Left renal pelvis (tissue), 4 donors: ENCODE data around the gene TRAPPC3L. TPM values are rescaled to one million over a fixed set of nuclear protein-coding genes. Genes with fewer than 3 reads are reported as not detected.

Experiments
- DNase-seq, 4 donors: peaks; one replicate each; pipeline ENCODE4 v3.0.0-alpha.2; 2013; ENCODE audit warnings: low read depth in 4 of 4, low spot score in 3 of 4
- polyA plus RNA-seq, 4 donors: library from polyadenylated mRNA; unstranded; fragments of 120-200 nt; gene quantifications; one replicate each; pipeline ENCODE4 v1.2.1, GENCODE V29; 2013; ENCODE audit not compliant: insufficient read length in 4 of 4

Gene TRAPPC3L
- polyA plus RNA-seq: under 1 TPM; 0.14 to 0.60 (median 0.29) TPM

DNA sequence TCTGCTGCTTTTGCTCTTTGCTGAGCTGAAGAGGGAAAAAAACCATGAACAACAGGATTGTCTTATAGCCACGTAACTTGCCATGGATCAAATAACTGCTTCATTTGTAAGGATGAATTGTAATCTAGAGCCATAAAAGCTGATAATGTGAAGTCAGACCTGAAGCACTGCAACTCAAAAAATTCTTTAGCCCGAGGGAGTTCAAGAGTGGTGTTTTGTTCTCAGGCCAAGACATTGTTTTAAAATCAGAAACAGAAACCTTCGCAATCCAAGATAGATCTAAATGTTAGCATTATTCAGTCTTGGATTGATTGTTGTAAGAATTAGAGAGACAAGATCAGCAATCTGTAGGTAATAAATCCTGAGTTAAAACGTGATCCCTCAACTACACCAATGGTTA is at the start of gene TRAPPC3L:
Gene TRAPPC3L (minus strand): TSS at position 34 of the 400 bp plus-strand sequence. CDS start 170 bp downstream, outside the sequence.
- no peak for DNase-seq

GRCh38 chr6:116595247-116595646 is 49.8 kb upstream of the TRAPPC3L start:
- no peak for DNase-seq

DNA sequence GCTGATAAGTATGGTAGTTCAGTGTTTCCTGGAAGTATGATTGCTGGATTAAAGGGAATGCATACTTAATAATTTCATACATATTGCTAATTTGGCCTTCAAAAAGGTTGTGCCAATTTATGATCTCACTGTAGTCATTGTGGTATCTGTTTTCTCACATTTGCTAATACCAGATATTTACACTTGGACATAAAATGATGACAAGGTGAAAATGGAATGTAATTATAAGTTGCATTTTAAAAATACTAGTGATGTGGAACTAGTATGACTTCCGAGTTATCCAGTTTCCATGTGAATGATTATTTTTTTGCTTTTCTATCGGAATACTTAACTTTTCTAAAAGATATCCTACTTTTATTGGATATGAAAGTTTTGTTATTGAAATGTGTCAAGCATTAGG is 41.3 kb upstream of the TRAPPC3L start:
- no peak for DNase-seq

- no peak for DNase-seq
These were observed 40.8 kb upstream of the TRAPPC3L start for GRCh38 chr6:116586276-116586675.

GRCh38 chr6:116580198-116580597 is 34.7 kb upstream of the TRAPPC3L start:
- no peak for DNase-seq

DNA sequence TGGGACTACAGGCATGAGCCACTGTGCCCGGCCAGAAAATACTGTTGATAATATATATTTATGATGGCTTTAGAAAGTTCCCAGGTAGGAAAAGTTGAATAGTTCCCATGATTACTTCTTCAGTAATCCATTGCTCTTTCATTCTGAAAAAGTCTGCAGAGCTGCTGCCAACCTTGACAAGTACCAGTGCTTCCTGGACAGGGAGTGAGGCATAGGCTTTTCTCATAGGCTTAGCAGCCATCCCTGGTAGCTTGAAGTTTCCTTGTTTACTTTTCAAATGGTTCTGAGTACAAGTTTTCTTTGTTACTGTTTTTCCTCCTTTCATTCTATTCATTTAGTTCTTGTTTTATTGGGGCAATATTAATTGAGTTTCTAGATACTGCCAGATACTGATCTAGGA is 33.7 kb upstream of the TRAPPC3L start:
- no peak for DNase-seq

DNA sequence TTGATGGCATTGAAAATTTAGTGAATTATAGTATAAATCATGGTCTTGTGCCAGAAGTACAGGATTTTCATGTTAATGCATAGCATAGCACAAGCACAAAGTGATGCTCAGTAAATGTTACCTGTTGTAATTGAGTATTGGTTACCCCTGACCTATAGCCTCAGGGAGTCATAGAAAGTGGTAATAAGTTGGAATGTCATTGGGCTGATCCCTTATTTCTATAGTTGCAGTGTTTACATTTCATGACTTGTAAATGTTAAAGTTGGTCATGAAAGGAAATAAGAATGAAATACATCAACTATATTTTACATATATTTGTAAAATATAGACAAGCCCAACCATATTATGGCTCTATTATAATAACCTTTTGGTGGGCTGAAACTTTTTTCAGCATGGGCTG is 32.9 kb upstream of the TRAPPC3L start:
- DNase-seq: no peak

- DNase-seq: no peak
These were observed 32.0 kb upstream of the TRAPPC3L start for GRCh38 chr6:116577486-116577885.

GRCh38 chr6:116575227-116575626 is 29.7 kb upstream of the TRAPPC3L start:
- no peak for DNase-seq

DNA sequence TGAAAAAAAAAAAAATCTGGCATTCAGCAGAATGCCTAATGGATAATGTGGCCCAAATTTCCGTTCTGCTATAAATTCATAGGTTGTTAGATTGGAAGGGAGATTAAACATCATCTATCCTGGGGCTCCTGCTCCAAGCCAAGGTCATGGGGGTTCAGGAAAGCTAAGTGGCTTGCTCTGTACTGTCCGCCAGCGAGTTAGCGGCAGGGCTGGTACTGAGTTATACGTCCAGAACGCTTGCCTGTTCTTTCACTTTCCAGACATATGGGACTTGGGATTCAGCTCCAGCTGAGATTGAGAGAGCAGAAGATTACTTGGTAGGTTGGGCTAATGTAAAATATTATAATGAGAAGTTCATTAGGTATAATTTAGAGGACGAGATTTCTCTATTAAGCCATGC is 26.7 kb upstream of the TRAPPC3L start:
- DNase-seq: no peak

DNA sequence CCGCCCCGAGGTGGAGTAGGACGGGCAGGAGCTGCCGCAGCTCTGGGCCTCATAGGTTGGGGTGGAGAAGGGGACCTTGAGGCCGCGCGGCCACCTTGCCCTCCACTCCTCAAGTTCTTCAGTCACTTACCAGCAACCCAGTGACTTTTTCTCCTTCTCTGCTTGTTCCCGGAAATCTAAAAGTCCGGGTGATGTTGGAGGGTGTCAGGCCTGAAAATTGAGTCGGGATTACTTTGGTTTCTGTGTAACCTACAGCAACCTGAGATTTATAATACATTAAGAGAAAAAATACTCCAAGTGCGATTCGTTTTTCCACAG is 26.2 kb upstream of the TRAPPC3L start:
- DNase-seq: no peak

DNA sequence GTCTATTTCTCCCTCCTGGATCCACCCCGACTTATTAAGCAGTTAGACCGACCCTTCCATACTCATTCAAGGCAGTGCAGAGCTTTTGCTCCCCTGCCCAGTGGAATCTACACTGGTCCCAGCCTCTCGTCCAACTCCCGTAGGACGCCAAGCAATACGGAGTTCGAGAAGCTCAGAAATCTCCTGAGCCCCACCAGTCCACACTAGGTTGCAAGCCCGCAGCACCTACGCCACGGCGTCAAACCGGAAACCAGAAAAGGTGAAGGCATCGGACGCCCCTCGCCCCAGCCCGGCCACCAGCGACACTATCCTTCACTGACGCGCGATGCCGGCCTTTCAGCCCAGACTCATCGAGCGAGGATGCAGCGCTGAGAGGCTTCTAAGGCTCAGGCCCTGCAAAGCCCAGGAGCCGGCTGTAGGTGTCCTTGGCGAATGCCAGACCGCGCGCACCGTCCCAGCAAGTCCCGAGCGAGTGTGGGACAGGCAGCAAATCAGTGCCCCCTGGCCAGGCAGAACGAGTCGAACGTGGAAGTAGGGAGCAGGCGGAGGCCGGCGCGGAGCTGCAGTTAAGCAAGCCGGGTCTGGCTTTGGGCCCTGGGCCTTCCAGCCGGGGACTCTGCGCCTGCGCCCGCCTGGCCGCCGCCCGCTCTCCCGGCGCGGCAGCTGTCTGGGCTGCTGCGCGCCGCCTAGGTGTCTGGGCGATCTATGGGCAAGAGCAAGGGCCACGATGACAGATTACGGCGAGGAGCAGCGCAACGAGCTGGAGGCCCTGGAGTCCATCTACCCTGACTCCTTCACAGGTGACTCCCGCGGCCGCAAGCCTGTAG is 25.6 kb upstream of the TRAPPC3L start, which contains the start of gene RWDD1:
Gene RWDD1 (plus strand): TSS at position 649 of the 827 bp plus-strand sequence. CDS start 79 bp downstream, at position 728.
- peak; percentile 94 to 98 (median 97) for DNase-seq

DNA sequence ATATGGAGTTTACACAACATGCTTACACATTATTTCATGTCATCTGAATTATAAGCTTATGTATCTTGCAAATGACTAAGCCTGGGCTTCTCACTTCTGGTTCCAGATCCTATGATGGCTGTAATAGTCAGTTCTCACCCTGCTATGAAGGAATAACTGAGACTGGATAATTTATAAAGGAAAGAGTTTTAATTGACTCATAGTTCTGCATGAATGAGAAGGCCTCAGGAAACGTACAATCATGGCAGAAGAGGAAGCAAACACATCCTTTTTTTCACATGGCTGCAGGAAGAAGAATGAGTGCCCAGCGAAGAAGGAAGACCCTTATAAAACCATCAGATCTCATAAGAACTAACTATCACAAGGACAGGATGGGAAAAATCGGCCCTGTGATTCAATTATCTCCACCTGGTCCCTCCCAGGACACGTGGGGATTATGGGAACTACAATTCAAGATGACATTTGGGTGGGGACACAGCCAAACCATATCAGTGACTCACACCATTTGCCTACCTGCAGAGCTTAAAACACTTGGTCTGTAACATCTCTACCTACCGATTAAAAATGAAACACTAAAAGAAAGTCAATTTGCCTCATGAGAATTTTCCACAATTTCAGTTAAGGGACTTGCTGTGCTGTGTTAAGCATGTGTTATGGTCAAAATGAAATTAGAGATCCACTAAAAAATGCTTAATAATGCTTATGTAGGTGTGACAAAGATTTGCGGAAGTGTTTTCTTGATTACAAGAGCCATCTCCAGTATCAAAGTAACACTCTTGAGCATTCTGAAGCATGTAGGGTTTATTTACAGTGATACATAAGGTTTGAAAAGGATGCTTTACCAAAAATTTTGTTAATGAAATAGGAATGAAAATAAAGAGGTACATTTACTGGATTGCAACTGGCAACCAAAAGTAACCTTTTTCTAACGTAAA is 23.6 kb upstream of the TRAPPC3L start:
- DNase-seq: no peak

DNA sequence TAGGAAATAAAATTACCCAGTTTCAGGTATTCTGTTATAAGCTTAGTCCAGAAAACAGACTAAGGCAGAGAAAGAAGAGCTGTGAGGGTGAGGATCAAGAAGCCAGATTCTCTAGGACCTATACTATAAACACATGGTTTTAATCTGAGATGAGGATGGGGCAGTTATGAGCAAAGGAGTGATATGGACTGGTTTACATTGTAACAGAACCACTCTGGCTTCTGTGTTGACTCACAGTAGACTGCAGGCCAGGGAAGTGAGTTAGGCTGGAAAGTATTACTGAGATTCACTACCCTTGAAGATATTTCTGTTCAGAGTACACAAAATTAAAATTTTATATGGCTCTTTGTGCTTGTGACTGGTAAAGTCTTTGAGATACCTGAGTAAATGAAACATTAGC is 22.6 kb upstream of the TRAPPC3L start:
- no peak for DNase-seq

DNA sequence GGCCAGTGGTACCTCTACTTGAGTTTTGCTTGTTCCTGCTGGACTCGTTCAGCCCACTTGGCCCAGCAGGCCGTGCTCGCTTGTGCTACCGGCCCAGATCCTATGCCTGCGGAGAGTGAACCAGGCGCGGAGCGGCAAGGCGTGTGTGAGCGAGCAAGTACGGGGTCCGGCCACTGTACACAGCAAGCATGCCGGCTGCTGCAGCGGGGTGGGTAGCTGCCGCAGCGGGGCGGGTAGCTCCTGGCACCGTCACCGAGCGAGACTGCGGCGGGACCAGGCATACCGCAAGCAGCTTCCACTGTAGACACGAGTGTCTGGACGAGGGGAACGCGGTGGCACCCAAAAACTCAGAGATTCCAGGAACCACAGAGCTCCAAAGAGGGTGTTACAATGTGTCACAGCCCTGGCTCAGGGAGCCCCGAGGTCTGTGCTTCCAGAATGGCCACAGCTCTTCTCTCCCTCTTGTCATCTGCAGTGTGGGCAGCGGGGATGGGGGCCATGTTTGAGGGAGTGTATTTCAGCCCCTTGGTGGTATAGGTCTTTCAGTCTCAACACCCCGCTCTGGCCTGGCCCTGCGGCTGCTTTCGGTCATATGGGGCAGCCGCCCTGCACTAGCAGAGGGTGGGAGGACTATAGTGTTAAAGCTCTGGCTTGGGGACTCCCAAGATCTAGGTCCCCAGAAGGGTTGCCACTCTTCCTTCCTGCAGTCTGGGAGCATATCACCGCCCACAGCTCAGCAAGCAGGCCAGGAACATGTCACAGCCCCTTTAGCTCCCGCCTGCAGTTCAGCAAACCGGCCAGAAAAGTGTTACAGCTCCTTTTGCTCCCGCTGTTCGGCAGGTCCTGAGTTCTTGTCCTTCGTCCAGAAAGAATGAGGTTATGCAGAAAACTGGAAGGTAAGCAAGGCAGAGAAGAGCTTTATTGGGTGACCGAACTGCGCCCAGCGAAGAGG is 19.7 kb upstream of the TRAPPC3L start:
- DNase-seq: no peak

DNA sequence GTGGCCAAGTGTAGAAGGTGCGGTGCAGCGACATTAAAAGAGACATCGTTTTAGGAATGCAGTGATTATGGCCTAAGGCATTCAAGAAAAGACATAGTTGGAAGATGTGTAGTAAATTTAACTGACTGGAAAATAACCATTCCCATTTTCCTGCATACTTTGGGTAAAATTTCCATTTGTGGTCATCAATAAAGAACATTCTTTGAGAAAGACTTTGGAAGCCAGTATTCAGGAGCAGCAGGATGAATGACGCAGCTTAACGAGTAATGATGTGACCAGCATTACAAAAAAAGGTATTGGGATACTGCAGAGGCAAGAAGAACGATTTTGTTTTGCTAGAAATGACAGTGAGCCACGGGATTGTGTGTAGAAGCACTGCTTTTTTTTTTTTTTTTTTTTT is 18.8 kb upstream of the TRAPPC3L start:
- no peak for DNase-seq

DNA sequence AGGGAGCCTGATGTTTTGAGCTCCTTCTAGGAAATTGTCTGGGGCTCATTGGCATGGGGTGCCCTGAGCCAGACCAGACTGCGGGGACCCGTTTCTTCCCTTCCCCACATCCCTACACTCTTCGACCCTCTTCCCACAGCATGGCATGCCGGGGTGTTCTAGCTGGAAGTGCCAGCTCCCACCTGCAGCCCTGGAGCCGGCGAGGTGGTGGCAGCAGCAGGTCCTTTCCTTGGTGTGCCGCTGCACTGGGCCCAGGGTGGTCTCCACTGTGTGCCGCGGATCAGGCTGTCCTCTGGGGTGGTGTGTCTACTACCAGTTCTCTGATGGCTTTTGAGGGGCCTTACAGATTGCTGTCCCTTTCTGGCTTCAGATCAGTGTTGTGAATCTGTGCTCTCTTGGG is 18.3 kb upstream of the TRAPPC3L start:
- DNase-seq: no peak

- DNase-seq: no peak
These were observed 17.1 kb upstream of the TRAPPC3L start for GRCh38 chr6:116562614-116563013.

GRCh38 chr6:116562019-116562403 is 16.5 kb upstream of the TRAPPC3L start:
- no peak for DNase-seq

DNA sequence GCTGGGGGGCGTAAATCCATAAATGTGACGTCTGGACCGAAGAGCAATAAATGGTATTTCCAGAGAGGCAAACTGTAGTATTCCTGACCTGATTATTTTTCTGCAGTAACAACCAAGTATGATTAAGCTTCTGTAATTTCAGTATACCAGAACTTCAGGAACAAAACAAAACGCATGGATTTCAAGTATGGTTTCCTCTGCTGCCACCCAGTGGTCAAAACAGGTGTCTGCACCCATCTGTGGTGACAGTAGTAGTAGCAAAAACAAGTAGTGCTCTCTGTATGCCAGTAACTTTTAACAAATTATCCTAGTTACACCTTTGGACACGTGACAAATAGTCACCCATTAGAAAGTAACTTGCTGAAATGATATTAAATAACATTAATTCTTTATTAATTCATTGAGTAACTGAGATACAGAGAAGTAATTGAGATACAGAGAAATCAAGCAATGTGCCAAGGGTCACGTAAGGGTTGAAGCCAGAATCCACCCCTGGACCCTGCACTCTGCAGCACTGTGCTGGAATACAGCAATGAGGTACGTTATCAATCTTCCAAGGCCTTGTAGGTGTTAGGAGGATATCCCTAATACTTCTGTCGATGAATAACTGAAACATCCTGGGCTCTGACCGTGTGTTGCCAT is 16.0 kb upstream of the TRAPPC3L start:
- peak in 2 of 4 donors; percentile 64 to 65 for DNase-seq
